HuH-7 (cell line): ENCODE data around the gene FGD6.
"Not testable (repeated sequence)": the region's sequence is repeated elsewhere in the genome, so short reads cannot be mapped to it uniquely, and the experiment has no call there.

Experiments
- DNase-seq: peaks from one replicate; pipeline ENCODE4 v3.0.0; 2011; ENCODE audit warnings: low spot score

FGD6 gene

GRCh38 chr12:95217377-95218149 is at the start of gene FGD6, which contains the start of gene VEZT:
TSS of gene FGD6 (minus strand) at chr12:95217467. CDS start at chr12:95217240, 227 bp downstream.
TSS of gene VEZT (plus strand) at chr12:95217807. CDS start at chr12:95217851, 44 bp downstream.
- peak; percentile 94 for DNase-seq

GRCh38 chr12:95266254-95266653 is 49.0 kb upstream of the FGD6 start:
- no peak for DNase-seq

- DNase-seq = no peak
Measured at GRCh38 chr12:95265765-95266164, 48.5 kb upstream of the FGD6 start.

GRCh38 chr12:95262808-95263207 is 45.5 kb upstream of the FGD6 start:
- DNase-seq = no peak

GRCh38 chr12:95261109-95261508 is 43.8 kb upstream of the FGD6 start:
- no peak for DNase-seq

GRCh38 chr12:95259368-95259767 is 42.1 kb upstream of the FGD6 start:
- DNase-seq = no peak

- DNase-seq = no peak
Measured at GRCh38 chr12:95258803-95259202, 41.5 kb upstream of the FGD6 start.

GRCh38 chr12:95258151-95258550 is 40.9 kb upstream of the FGD6 start:
- no peak for DNase-seq

- DNase-seq = no peak
Measured at GRCh38 chr12:95257541-95257940, 40.3 kb upstream of the FGD6 start.

GRCh38 chr12:95253386-95253785 is 36.1 kb upstream of the FGD6 start:
- DNase-seq = no peak

- no peak for DNase-seq
Measured at GRCh38 chr12:95248604-95249360, 31.5 kb upstream of the FGD6 start.

GRCh38 chr12:95248095-95248494 is 30.8 kb upstream of the FGD6 start:
- no peak for DNase-seq

GRCh38 chr12:95244350-95244749 is 27.1 kb upstream of the FGD6 start:
- no peak for DNase-seq

- no peak for DNase-seq
Measured at GRCh38 chr12:95243497-95244183, 26.4 kb upstream of the FGD6 start.

- DNase-seq = no peak
Measured at GRCh38 chr12:95241761-95242506, 24.7 kb upstream of the FGD6 start.

GRCh38 chr12:95241138-95241537 is 23.9 kb upstream of the FGD6 start:
- not testable (repeated sequence) for DNase-seq

- DNase-seq = no peak
Measured at GRCh38 chr12:95240556-95240955, 23.3 kb upstream of the FGD6 start.

GRCh38 chr12:95239835-95240234 is 22.6 kb upstream of the FGD6 start:
- DNase-seq = not testable (repeated sequence)

GRCh38 chr12:95239216-95239615 is 21.9 kb upstream of the FGD6 start:
- peak; percentile 30 for DNase-seq

GRCh38 chr12:95238150-95238549 is 20.9 kb upstream of the FGD6 start:
- DNase-seq = no peak

- no peak for DNase-seq
Measured at GRCh38 chr12:95237315-95237714, 20.0 kb upstream of the FGD6 start.

- not testable (repeated sequence) for DNase-seq
Measured at GRCh38 chr12:95235621-95236020, 18.4 kb upstream of the FGD6 start.
